ENCODE measurements around the gene RPRD1B. TPM values are rescaled to one million over a fixed set of nuclear protein-coding genes. Genes with fewer than 3 reads are reported as not detected.

RPRD1B gene
- total and polyA plus RNA-seq, 2 experiments from 2014 or later: 7.3 to 24.3 TPM

DNA sequence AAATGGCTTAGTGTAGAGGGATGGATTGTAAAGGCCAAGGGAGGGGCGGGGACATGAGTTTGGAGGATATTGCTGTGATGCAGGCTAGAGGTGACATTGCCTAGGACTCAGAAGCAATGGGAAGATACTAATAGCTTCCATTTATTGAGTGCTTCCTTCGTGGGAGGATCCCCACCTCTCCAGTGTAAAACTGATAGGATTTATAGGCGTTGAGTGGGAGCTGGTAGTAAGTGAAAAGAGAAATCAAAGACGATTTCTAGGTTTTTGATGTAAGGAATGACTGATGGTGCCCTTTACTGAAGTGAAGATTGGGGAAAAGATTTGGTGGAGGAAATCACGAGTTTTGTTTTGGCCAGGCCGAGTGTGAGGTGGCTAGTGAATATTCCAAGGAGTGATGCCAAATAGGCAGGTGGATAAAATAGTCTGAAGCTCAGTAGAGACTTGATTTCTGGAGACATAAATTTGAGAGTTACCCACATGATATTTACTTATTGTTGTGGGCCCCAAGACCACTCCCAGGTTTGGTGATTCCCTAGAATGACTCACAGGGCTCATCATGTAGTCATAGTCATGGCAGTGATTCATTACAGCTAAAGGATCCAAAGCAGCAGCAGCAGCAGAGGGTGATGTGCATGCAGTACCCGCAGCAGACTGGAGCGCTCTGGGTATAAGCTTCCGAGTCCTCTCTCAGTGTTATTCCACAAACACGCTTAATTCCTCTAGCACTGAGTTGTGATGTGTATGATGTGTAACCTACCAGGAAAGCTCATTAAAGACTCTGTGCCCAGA is 10.2 kb downstream of the RPRD1B start:
- no peak overlapping the region for H3K4me3 ChIP-seq
- H3K4me2 ChIP-seq: no peak overlapping the region
- Mint-ChIP-seq H3K4me1 (peaks cover 17% of the 10 kb centered on the region), H3K27ac (no peak overlapping the region), H3K4me3 (no peak overlapping the region), H3K9me3 (no peaks in the 10 kb centered on the region), H3K36me3 (ENCODE audit: low read depth) (peaks cover 54% of the 10 kb centered on the region), H3K27me3 (ENCODE audit: insufficient read depth, low read depth, poor library complexity) (no peaks in the 10 kb centered on the region)
- no peaks in the 10 kb centered on the region for H3K27me3 ChIP-seq (ENCODE audit: insufficient read depth)
- H3K9me2 ChIP-seq (ENCODE audit: insufficient read depth): no peaks in the 10 kb centered on the region
- peaks cover 100% of the 10 kb centered on the region for H3K79me2 ChIP-seq (replicated peaks; ENCODE audit: insufficient read depth)
- H2AFZ ChIP-seq: no peak overlapping the region
- H3K27ac ChIP-seq (ENCODE audit: low read depth): no peak overlapping the region
- H4K20me1 ChIP-seq (replicated peaks; ENCODE audit: insufficient read depth): peaks cover 22% of the 10 kb centered on the region
- H3F3A ChIP-seq (replicated peaks; ENCODE audit: low read depth): no peaks in the 10 kb centered on the region
- TF ChIP-seq, protein P1, sequence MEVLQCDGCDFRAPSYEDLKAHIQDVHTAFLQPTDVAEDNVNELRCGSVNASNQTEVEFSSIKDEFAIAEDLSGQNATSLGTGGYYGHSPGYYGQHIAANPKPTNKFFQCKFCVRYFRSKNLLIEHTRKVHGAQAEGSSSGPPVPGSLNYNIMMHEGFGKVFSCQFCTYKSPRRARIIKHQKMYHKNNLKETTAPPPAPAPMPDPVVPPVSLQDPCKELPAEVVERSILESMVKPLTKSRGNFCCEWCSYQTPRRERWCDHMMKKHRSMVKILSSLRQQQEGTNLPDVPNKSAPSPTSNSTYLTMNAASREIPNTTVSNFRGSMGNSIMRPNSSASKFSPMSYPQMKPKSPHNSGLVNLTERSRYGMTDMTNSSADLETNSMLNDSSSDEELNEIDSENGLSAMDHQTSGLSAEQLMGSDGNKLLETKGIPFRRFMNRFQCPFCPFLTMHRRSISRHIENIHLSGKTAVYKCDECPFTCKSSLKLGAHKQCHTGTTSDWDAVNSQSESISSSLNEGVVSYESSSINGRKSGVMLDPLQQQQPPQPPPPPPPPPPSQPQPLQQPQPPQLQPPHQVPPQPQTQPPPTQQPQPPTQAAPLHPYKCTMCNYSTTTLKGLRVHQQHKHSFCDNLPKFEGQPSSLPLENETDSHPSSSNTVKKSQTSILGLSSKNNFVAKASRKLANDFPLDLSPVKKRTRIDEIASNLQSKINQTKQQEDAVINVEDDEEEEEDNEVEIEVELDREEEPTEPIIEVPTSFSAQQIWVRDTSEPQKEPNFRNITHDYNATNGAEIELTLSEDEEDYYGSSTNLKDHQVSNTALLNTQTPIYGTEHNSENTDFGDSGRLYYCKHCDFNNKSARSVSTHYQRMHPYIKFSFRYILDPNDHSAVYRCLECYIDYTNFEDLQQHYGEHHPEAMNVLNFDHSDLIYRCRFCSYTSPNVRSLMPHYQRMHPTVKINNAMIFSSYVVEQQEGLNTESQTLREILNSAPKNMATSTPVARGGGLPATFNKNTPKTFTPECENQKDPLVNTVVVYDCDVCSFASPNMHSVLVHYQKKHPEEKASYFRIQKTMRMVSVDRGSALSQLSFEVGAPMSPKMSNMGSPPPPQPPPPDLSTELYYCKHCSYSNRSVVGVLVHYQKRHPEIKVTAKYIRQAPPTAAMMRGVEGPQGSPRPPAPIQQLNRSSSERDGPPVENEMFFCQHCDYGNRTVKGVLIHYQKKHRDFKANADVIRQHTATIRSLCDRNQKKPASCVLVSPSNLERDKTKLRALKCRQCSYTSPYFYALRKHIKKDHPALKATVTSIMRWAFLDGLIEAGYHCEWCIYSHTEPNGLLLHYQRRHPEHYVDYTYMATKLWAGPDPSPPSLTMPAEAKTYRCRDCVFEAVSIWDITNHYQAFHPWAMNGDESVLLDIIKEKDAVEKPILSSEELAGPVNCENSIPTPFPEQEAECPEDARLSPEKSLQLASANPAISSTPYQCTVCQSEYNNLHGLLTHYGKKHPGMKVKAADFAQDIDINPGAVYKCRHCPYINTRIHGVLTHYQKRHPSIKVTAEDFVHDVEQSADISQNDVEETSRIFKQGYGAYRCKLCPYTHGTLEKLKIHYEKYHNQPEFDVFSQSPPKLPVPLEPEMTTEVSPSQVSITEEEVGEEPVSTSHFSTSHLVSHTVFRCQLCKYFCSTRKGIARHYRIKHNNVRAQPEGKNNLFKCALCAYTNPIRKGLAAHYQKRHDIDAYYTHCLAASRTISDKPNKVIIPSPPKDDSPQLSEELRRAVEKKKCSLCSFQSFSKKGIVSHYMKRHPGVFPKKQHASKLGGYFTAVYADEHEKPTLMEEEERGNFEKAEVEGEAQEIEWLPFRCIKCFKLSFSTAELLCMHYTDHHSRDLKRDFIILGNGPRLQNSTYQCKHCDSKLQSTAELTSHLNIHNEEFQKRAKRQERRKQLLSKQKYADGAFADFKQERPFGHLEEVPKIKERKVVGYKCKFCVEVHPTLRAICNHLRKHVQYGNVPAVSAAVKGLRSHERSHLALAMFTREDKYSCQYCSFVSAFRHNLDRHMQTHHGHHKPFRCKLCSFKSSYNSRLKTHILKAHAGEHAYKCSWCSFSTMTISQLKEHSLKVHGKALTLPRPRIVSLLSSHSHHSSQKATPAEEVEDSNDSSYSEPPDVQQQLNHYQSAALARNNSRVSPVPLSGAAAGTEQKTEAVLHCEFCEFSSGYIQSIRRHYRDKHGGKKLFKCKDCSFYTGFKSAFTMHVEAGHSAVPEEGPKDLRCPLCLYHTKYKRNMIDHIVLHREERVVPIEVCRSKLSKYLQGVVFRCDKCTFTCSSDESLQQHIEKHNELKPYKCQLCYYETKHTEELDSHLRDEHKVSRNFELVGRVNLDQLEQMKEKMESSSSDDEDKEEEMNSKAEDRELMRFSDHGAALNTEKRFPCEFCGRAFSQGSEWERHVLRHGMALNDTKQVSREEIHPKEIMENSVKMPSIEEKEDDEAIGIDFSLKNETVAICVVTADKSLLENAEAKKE (CRISPR knock-in tag; IDR thresholded peaks at IDR 0.05): no peak
- TF ChIP-seq STAT1 (IDR thresholded peaks at IDR 0.05; ENCODE audit: unreplicated experiment): no peak
- TF ChIP-seq, protein P2, sequence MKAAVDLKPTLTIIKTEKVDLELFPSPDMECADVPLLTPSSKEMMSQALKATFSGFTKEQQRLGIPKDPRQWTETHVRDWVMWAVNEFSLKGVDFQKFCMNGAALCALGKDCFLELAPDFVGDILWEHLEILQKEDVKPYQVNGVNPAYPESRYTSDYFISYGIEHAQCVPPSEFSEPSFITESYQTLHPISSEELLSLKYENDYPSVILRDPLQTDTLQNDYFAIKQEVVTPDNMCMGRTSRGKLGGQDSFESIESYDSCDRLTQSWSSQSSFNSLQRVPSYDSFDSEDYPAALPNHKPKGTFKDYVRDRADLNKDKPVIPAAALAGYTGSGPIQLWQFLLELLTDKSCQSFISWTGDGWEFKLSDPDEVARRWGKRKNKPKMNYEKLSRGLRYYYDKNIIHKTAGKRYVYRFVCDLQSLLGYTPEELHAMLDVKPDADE (IDR thresholded peaks at IDR 0.05): no peak
- TF ChIP-seq, protein P3, sequence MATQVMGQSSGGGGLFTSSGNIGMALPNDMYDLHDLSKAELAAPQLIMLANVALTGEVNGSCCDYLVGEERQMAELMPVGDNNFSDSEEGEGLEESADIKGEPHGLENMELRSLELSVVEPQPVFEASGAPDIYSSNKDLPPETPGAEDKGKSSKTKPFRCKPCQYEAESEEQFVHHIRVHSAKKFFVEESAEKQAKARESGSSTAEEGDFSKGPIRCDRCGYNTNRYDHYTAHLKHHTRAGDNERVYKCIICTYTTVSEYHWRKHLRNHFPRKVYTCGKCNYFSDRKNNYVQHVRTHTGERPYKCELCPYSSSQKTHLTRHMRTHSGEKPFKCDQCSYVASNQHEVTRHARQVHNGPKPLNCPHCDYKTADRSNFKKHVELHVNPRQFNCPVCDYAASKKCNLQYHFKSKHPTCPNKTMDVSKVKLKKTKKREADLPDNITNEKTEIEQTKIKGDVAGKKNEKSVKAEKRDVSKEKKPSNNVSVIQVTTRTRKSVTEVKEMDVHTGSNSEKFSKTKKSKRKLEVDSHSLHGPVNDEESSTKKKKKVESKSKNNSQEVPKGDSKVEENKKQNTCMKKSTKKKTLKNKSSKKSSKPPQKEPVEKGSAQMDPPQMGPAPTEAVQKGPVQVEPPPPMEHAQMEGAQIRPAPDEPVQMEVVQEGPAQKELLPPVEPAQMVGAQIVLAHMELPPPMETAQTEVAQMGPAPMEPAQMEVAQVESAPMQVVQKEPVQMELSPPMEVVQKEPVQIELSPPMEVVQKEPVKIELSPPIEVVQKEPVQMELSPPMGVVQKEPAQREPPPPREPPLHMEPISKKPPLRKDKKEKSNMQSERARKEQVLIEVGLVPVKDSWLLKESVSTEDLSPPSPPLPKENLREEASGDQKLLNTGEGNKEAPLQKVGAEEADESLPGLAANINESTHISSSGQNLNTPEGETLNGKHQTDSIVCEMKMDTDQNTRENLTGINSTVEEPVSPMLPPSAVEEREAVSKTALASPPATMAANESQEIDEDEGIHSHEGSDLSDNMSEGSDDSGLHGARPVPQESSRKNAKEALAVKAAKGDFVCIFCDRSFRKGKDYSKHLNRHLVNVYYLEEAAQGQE (IDR thresholded peaks at IDR 0.05; ENCODE audit: unreplicated experiment): no peak
- TF ChIP-seq POLR2AphosphoS5 (IDR thresholded peaks at IDR 0.05; ENCODE audit: low read depth): no peak
- no peak for TF ChIP-seq ZNF331 (CRISPR knock-in tag; IDR thresholded peaks at IDR 0.05; ENCODE audit: low read depth)
- TF ChIP-seq ZNF114 (CRISPR knock-in tag; IDR thresholded peaks at IDR 0.05): no peak
- TF ChIP-seq NANOG (IDR thresholded peaks at IDR 0.05; ENCODE audit: borderline replicate concordance): no peak
- no peak for TF ChIP-seq EZH2 (IDR thresholded peaks at IDR 0.05; ENCODE audit: low read depth, unreplicated experiment)
- DNase-seq (ENCODE audit: low spot score) (no peak), ATAC-seq (no peak)
- peaks cover 14% of the 10 kb centered on the region for H3K36me3 ChIP-seq (ENCODE audit: insufficient read depth)
- H3K4me1 ChIP-seq (ENCODE audit: insufficient read depth): peaks cover 19% of the 10 kb centered on the region
